Gastrocnemius medialis (tissue), 4 donors: Measurements from ENCODE around the gene RHCE.

Source experiments
- POLR2A ChIP-seq, 2 donors: fragments of 450-650 bp; IDR thresholded peaks; one replicate each; pipeline ENCODE4 v1.6.1; 2017; ENCODE audit warnings: antibody characterized with exemption in 2 of 2, mild to moderate bottlenecking in 2 of 2, moderate library complexity in 2 of 2
- TF ChIP-seq, protein P1 (sequence below), 5 experiments: fragments of 450-650 bp in 3 of 5; fragments of 200-600 bp in 2 of 5; sonication (generic) in 2 of 5; IDR thresholded peaks in 4 of 5; conservative IDR thresholded peaks in 1 of 5; 1 replicate in 4 of 5; 2 replicates in 1 of 5; pipeline ENCODE4 v1.5.1; 2016 to 2019; ENCODE audit warnings: antibody characterized with exemption in 5 of 5, mild to moderate bottlenecking in 3 of 5, moderate library complexity in 3 of 5

DNA sequence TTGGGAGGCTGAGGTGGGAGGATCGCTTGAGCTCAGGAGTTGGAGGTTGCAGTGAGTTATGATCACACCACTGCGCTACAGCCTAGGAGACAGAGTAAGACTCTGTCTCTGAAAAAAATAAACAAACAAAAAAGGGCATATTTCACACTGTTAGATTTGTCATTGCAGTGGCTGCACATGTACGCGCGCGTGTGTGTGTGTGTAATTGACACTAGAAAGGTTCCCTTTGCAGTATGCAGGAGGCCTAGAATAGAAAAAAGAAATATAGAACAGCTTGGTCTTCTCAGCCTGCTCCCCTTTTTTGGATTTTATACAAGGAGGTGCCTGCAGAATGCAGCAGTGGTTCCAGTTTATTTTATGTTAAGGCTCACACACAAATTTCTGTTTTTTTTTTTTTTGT, 18.7 kb upstream of the RHCE start:
- no peak for TF ChIP-seq POLR2A (IDR thresholded peaks at IDR 0.05)
- TF ChIP-seq, protein P1, sequence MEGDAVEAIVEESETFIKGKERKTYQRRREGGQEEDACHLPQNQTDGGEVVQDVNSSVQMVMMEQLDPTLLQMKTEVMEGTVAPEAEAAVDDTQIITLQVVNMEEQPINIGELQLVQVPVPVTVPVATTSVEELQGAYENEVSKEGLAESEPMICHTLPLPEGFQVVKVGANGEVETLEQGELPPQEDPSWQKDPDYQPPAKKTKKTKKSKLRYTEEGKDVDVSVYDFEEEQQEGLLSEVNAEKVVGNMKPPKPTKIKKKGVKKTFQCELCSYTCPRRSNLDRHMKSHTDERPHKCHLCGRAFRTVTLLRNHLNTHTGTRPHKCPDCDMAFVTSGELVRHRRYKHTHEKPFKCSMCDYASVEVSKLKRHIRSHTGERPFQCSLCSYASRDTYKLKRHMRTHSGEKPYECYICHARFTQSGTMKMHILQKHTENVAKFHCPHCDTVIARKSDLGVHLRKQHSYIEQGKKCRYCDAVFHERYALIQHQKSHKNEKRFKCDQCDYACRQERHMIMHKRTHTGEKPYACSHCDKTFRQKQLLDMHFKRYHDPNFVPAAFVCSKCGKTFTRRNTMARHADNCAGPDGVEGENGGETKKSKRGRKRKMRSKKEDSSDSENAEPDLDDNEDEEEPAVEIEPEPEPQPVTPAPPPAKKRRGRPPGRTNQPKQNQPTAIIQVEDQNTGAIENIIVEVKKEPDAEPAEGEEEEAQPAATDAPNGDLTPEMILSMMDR (IDR thresholded peaks at IDR 0.05 in 4 of 5, conservative IDR thresholded peaks at IDR 0.05 in 1 of 5) = no peak
